Trophoblast cell (in vitro differentiated cells and primary cell): ENCODE results near the gene SIKE1.
"Not testable (repeated sequence)": the region's sequence is repeated elsewhere in the genome, so short reads cannot be mapped to it uniquely, and the experiment has no call there.

ENCODE experiments used
- DNase-seq, 2 donors: peaks; one replicate each; pipeline ENCODE4 v3.0.0-alpha.2; 2016
- H2AFZ ChIP-seq: 2 replicates; pipeline ENCODE4 v1.6.1; 2013; ENCODE audit warnings: low read length, moderate library complexity, mild to moderate bottlenecking; ENCODE audit not compliant: insufficient read depth, poor library complexity
- H2AK5ac ChIP-seq: 2 replicates; pipeline ENCODE4 v1.6.1; 2013; ENCODE audit warnings: mild to moderate bottlenecking, low read length
- H2BK120ac ChIP-seq: 2 replicates; pipeline ENCODE4 v1.6.1; 2013; ENCODE audit warnings: low read length, mild to moderate bottlenecking, moderate library complexity; ENCODE audit not compliant: insufficient read depth, poor library complexity
- H2BK12ac ChIP-seq: 2 replicates; pipeline ENCODE4 v1.6.1; 2013; ENCODE audit warnings: mild to moderate bottlenecking, low read length, moderate library complexity
- H2BK5ac ChIP-seq: 2 replicates; pipeline ENCODE4 v1.6.1; 2013; ENCODE audit warnings: low read length, low read depth, moderate library complexity, mild to moderate bottlenecking; ENCODE audit not compliant: poor library complexity
- H3K14ac ChIP-seq: 2 replicates; pipeline ENCODE4 v1.6.1; 2013; ENCODE audit warnings: mild to moderate bottlenecking, low read length
- H3K18ac ChIP-seq: 2 replicates; pipeline ENCODE4 v1.6.1; 2013; ENCODE audit warnings: mild to moderate bottlenecking, low read length
- H3K23ac ChIP-seq: 2 replicates; pipeline ENCODE4 v1.6.1; 2013; ENCODE audit warnings: low read length
- H3K27ac ChIP-seq: 2 replicates; pipeline ENCODE4 v1.5.1; 2013; ENCODE audit warnings: low read depth, mild to moderate bottlenecking, inconsistent platforms, low read length, moderate library complexity
- H3K27me3 ChIP-seq: 2 replicates; pipeline ENCODE4 v1.6.1; 2013; ENCODE audit warnings: inconsistent platforms, mild to moderate bottlenecking, low read length, moderate library complexity; ENCODE audit not compliant: insufficient read depth
- H3K36me3 ChIP-seq, 2 experiments: 1 replicate in 1 of 2; 2 replicates in 1 of 2; pipeline ENCODE4 v1.6.1; 2013; ENCODE audit warnings: low read length in 2 of 2, mild to moderate bottlenecking in 2 of 2, moderate library complexity in 1 of 2; ENCODE audit not compliant: insufficient read depth in 2 of 2, control insufficient read depth in 1 of 2
- H3K4ac ChIP-seq: 2 replicates; pipeline ENCODE4 v1.6.1; 2013; ENCODE audit warnings: low read depth, mild to moderate bottlenecking, low read length, moderate library complexity
- H3K4me1 ChIP-seq, 2 experiments: 1 replicate in 1 of 2; 2 replicates in 1 of 2; pipeline ENCODE4 v1.6.1; 2013; ENCODE audit warnings: low read length in 2 of 2, mild to moderate bottlenecking in 2 of 2, moderate library complexity in 1 of 2; ENCODE audit not compliant: insufficient read depth in 2 of 2, control insufficient read depth in 1 of 2
- H3K4me2 ChIP-seq: 2 replicates; pipeline ENCODE4 v1.6.1; 2013; ENCODE audit warnings: inconsistent platforms, mild to moderate bottlenecking, low read length, moderate library complexity
- H3K4me3 ChIP-seq: 2 replicates; pipeline ENCODE4 v1.5.1; 2013; ENCODE audit warnings: mild to moderate bottlenecking, low read depth, low read length, inconsistent platforms
- H3K79me1 ChIP-seq: one replicate; pipeline ENCODE4 v1.6.1; 2013; ENCODE audit warnings: low read length
- H3K79me2 ChIP-seq: 2 replicates; pipeline ENCODE4 v1.6.1; 2013; ENCODE audit warnings: low read length, mild to moderate bottlenecking; ENCODE audit not compliant: control insufficient read depth, insufficient read depth, poor library complexity
- H3K9ac ChIP-seq: 2 replicates; pipeline ENCODE4 v1.6.1; 2013; ENCODE audit warnings: mild to moderate bottlenecking, low read length
- H3K9me3 ChIP-seq: 2 replicates; pipeline ENCODE4 v1.6.1; 2013; ENCODE audit warnings: low read depth, mild to moderate bottlenecking, control low read depth, inconsistent platforms, low read length; ENCODE audit not compliant: insufficient read depth
- H4K12ac ChIP-seq: 2 replicates; pipeline ENCODE4 v1.6.1; 2013; ENCODE audit warnings: low read depth, mild to moderate bottlenecking, low read length, moderate library complexity
- H4K8ac ChIP-seq: 2 replicates; pipeline ENCODE4 v1.6.1; 2013; ENCODE audit warnings: low read depth, mild to moderate bottlenecking, low read length, moderate library complexity
- H4K91ac ChIP-seq: one replicate; pipeline ENCODE4 v1.6.1; 2013; ENCODE audit warnings: low read depth, mild to moderate bottlenecking, low read length, moderate library complexity
- WGBS: extraction: QIAGEN DNeasy Blood & Tissue Kit; methylation state at CpG from one replicate; pipeline ENCODE4 v1.1.7; 2013; ENCODE audit warnings: missing lambda C conversion rate; ENCODE audit not compliant: insufficient read length, insufficient coverage; ENCODE audit errors: extremely low coverage; 5-methylcytosine and 5-hydroxymethylcytosine counted together

Gene SIKE1

GRCh38 chr1:114794038-114794437 is 13.6 kb upstream of the SIKE1 start:
- no peaks in the 10 kb centered on the region for H3K79me2 ChIP-seq
- no peaks in the 10 kb centered on the region for H3K9me3 ChIP-seq
- H3K27me3 ChIP-seq = no peaks in the 10 kb centered on the region
- no peak overlapping the region for H4K12ac ChIP-seq
- WGBS = no CpG with 5 or more reads among the region's 2 CpGs
- H3K27ac ChIP-seq = no peak overlapping the region
- H2AK5ac ChIP-seq = no peak overlapping the region
- no peak overlapping the region for H2BK120ac ChIP-seq
- H3K14ac ChIP-seq = no peak overlapping the region
- H2AFZ ChIP-seq = no peak overlapping the region
- no peak overlapping the region for H4K91ac ChIP-seq
- H3K9ac ChIP-seq = no peak overlapping the region
- H3K36me3 ChIP-seq = no peaks in the 10 kb centered on the region
- no peak overlapping the region for H3K23ac ChIP-seq
- H2BK5ac ChIP-seq = no peak overlapping the region
- H3K18ac ChIP-seq = no peak overlapping the region
- no peak overlapping the region for H3K4me3 ChIP-seq
- H3K79me1 ChIP-seq = no peaks in the 10 kb centered on the region
- H3K4me1 ChIP-seq = no peaks in the 10 kb centered on the region
- DNase-seq = no peak
- H2BK12ac ChIP-seq = no peak overlapping the region
- no peak overlapping the region for H3K4ac ChIP-seq
- H3K4me2 ChIP-seq = no peak overlapping the region
- no peak overlapping the region for H4K8ac ChIP-seq

- WGBS = no CpG with 5 or more reads among the region's 25 CpGs
- not testable (repeated sequence) for H3K9ac ChIP-seq
Observed at GRCh38 chr1:114790581-114790980, 10.1 kb upstream of the SIKE1 start.

GRCh38 chr1:114786440-114786839 is 6.0 kb upstream of the SIKE1 start:
- H3K79me2 ChIP-seq, H3K36me3 ChIP-seq, H3K4me3 ChIP-seq, H2AK5ac ChIP-seq, H4K91ac ChIP-seq, H3K9me3 ChIP-seq, H3K4me1 ChIP-seq, H3K23ac ChIP-seq, H3K27me3 ChIP-seq, H2AFZ ChIP-seq, H4K8ac ChIP-seq, DNase-seq, H2BK5ac ChIP-seq, H3K9ac ChIP-seq, H3K4ac ChIP-seq, H2BK120ac ChIP-seq, H3K14ac ChIP-seq, H3K18ac ChIP-seq, H2BK12ac ChIP-seq, H3K4me2 ChIP-seq, H3K27ac ChIP-seq, H4K12ac ChIP-seq, H3K79me1 ChIP-seq: not testable (repeated sequence)
- WGBS = no CpG with 5 or more reads among the region's 1 CpG

More at GRCh38 chr1:114790581-114790980, 10.1 kb upstream of the SIKE1 start:
- not testable (repeated sequence) for H4K12ac ChIP-seq, H4K8ac ChIP-seq, H3K27ac ChIP-seq, H3K79me2 ChIP-seq, H3K27me3 ChIP-seq, DNase-seq, H3K4me1 ChIP-seq, H3K4ac ChIP-seq, H3K4me3 ChIP-seq, H3K23ac ChIP-seq, H2AK5ac ChIP-seq, H3K14ac ChIP-seq, H4K91ac ChIP-seq, H3K18ac ChIP-seq, H2BK5ac ChIP-seq, H3K9me3 ChIP-seq, H3K36me3 ChIP-seq, H3K4me2 ChIP-seq, H2AFZ ChIP-seq, H2BK12ac ChIP-seq, H2BK120ac ChIP-seq, H3K79me1 ChIP-seq

GRCh38 chr1:114782476-114782875 is 2.0 kb upstream of the SIKE1 start:
- Histone ChIP-seq H2BK120ac (no peak overlapping the region), H3K9ac (no peak overlapping the region), H4K91ac (no peak overlapping the region), H3K27me3 (no peaks in the 10 kb centered on the region), H2AK5ac (no peak overlapping the region), H3K9me3 (no peaks in the 10 kb centered on the region), H4K8ac (no peak overlapping the region), H2AFZ (no peak overlapping the region), H3K27ac (no peak overlapping the region), H3K36me3 (peaks cover 4 to 5% of the 10 kb centered on the region in 2 experiments), H3K4me2 (no peak overlapping the region), H3K79me2 (peaks cover 2% of the 10 kb centered on the region), H3K18ac (no peak overlapping the region), H3K4me3 (no peak overlapping the region), H3K23ac (no peak overlapping the region), H3K79me1 (peaks cover 6% of the 10 kb centered on the region), H2BK5ac (no peak overlapping the region), H3K4me1 (no peaks in the 10 kb centered on the region), H4K12ac (no peak overlapping the region), H3K4ac (no peak overlapping the region), H3K14ac (no peak overlapping the region), H2BK12ac (no peak overlapping the region)
- DNase-seq = no peak
- no CpG with 5 or more reads among the region's 5 CpGs for WGBS
